ENCODE data around the gene WNT7B.
A peak's percentile ranks its signal among the peaks of the same experiment; 100 is the strongest.
"Not testable (repeated sequence)": the region's sequence is repeated elsewhere in the genome, so short reads cannot be mapped to it uniquely, and the experiment has no call there.

Gene WNT7B

GRCh38 chr22:46008291-46008690 lies 31.3 kb upstream of the WNT7B start:
- no peak for DNase-seq (ENCODE audit: low read depth in 2 of 2)

GRCh38 chr22:46007848-46008261 lies 30.9 kb upstream of the WNT7B start:
- DNase-seq (ENCODE audit: low read depth in 2 of 2): no peak

GRCh38 chr22:46007003-46007847 lies 30.3 kb upstream of the WNT7B start:
- no peak for DNase-seq (ENCODE audit: low read depth in 2 of 2)

- DNase-seq (ENCODE audit: low read depth in 2 of 2): peak; percentile 87 to 88
These were observed 29.5 kb upstream of the WNT7B start for GRCh38 chr22:46006379-46007002.

- DNase-seq (ENCODE audit: low read depth in 2 of 2): not testable (repeated sequence)
These were observed 28.2 kb upstream of the WNT7B start for GRCh38 chr22:46005116-46005705.

- DNase-seq (ENCODE audit: low read depth in 2 of 2): no peak
These were observed 27.3 kb upstream of the WNT7B start for GRCh38 chr22:46004105-46004866.

GRCh38 chr22:46003271-46004091 lies 26.5 kb upstream of the WNT7B start:
- no peak for DNase-seq (ENCODE audit: low read depth in 2 of 2)

GRCh38 chr22:46002757-46003270 lies 25.9 kb upstream of the WNT7B start:
- no peak for DNase-seq (ENCODE audit: low read depth in 2 of 2)

- DNase-seq (ENCODE audit: low read depth in 2 of 2): no peak
These were observed 24.6 kb upstream of the WNT7B start for GRCh38 chr22:46001426-46002106.

- no peak for DNase-seq (ENCODE audit: low read depth in 2 of 2)
These were observed 24.1 kb upstream of the WNT7B start for GRCh38 chr22:46001046-46001425.

- no peak for DNase-seq (ENCODE audit: low read depth in 2 of 2)
These were observed 23.4 kb upstream of the WNT7B start for GRCh38 chr22:46000081-46001027.

- DNase-seq (ENCODE audit: low read depth in 2 of 2): no peak
These were observed 22.5 kb upstream of the WNT7B start for GRCh38 chr22:45999379-45999971.

- DNase-seq (ENCODE audit: low read depth in 2 of 2): no peak
These were observed 21.8 kb upstream of the WNT7B start for GRCh38 chr22:45998638-45999378.

- no peak for DNase-seq (ENCODE audit: low read depth in 2 of 2)
These were observed 21.0 kb upstream of the WNT7B start for GRCh38 chr22:45997777-45998637.

- no peak for DNase-seq (ENCODE audit: low read depth in 2 of 2)
These were observed 20.3 kb upstream of the WNT7B start for GRCh38 chr22:45997077-45997776.

GRCh38 chr22:45996241-45997076 lies 19.5 kb upstream of the WNT7B start:
- no peak for DNase-seq (ENCODE audit: low read depth in 2 of 2)

All from activated CD4-positive, alpha-beta T cell treated with anti-CD3 and anti-CD28 coated beads for 24 hours (primary cell).